PFSK-1 (cell line): ENCODE data around the gene ACHE.

ENCODE experiments used
- POLR2AphosphoS5 ChIP-seq: IDR thresholded peaks from 2 replicates; pipeline ENCODE4 v1.6.1; 2012; ENCODE audit warnings: low read depth, mild to moderate bottlenecking, control low read depth, low read length, moderate library complexity
- REST ChIP-seq, 2 experiments: IDR thresholded peaks; 2 replicates each; pipeline versions ENCODE4 v1.6.1 to v1.8.0; 2011 to 2012; ENCODE audit warnings: low read depth in 2 of 2, low read length in 2 of 2, control low read depth in 1 of 2, inconsistent platforms in 1 of 2, mild to moderate bottlenecking in 1 of 2, moderate library complexity in 1 of 2; ENCODE audit not compliant: insufficient read depth in 1 of 2
- SIN3A ChIP-seq: IDR thresholded peaks from 2 replicates; pipeline ENCODE4 v1.6.1; 2012; ENCODE audit warnings: mild to moderate bottlenecking, low read length, moderate library complexity, borderline replicate concordance; ENCODE audit not compliant: insufficient read depth
- TAF1 ChIP-seq: IDR thresholded peaks from 2 replicates; pipeline ENCODE4 v1.6.1; 2012; ENCODE audit warnings: low read length, control low read depth, borderline replicate concordance; ENCODE audit not compliant: insufficient read depth

- TF ChIP-seq POLR2AphosphoS5 (no peak), TAF1 (no peak), SIN3A (no peak), REST (IDR thresholded peaks at IDR 0.05; ENCODE audit: insufficient read depth in 1 of 2, low read depth in 2 of 2, low read length in 2 of 2) (no peak)
These were observed 48.3 kb downstream of the ACHE start for GRCh38 chr7:100847360-100847759.
